HEK293 (cell line): Measurements from ENCODE around the gene RFNG.

Experiments
- EGR2 ChIP-seq: fragments of 450-650 bp; formaldehyde crosslinking; IDR thresholded peaks from 2 replicates; pipeline ENCODE4 v1.5.1; 2016; ENCODE audit warnings: low read depth, missing biosample characterization, missing genetic modification characterization
- IKZF3 ChIP-seq: fragments of 450-650 bp; IDR thresholded peaks from 2 replicates; pipeline ENCODE4 v1.5.0; 2018; ENCODE audit warnings: missing biosample characterization, mild to moderate bottlenecking, missing genetic modification characterization, moderate library complexity
- KLF1 ChIP-seq: fragments of 450-650 bp; formaldehyde crosslinking; IDR thresholded peaks from 2 replicates; pipeline ENCODE4 v1.5.1; 2016; ENCODE audit warnings: missing biosample characterization, missing genetic modification characterization
- MZF1 ChIP-seq: fragments of 450-650 bp; formaldehyde crosslinking; IDR thresholded peaks from 2 replicates; pipeline ENCODE4 v1.5.1; 2017; ENCODE audit warnings: missing biosample characterization, missing genetic modification characterization, borderline replicate concordance
- REPIN1 ChIP-seq: fragments of 450-650 bp; formaldehyde crosslinking; IDR thresholded peaks from 2 replicates; pipeline ENCODE4 v1.5.1; 2017; ENCODE audit warnings: missing biosample characterization, missing genetic modification characterization, low read depth
- YY1 ChIP-seq: fragments of 450-650 bp; formaldehyde crosslinking; IDR thresholded peaks from 2 replicates; pipeline ENCODE4 v1.5.1; 2018; ENCODE audit warnings: missing biosample characterization, missing genetic modification characterization
- ZBTB1 ChIP-seq: fragments of 450-650 bp; formaldehyde crosslinking; IDR thresholded peaks from 2 replicates; pipeline ENCODE4 v1.5.1; 2016; ENCODE audit warnings: missing biosample characterization, missing genetic modification characterization
- ZBTB49 ChIP-seq: fragments of 450-650 bp; formaldehyde crosslinking; IDR thresholded peaks from 2 replicates; pipeline ENCODE4 v1.5.1; 2016; ENCODE audit warnings: missing biosample characterization, missing genetic modification characterization, low read depth
- ZBTB8A ChIP-seq: fragments of 450-650 bp; formaldehyde crosslinking; IDR thresholded peaks from 2 replicates; pipeline ENCODE4 v1.5.1; 2016; ENCODE audit warnings: missing biosample characterization, missing genetic modification characterization
- ZFHX2 ChIP-seq: fragments of 450-650 bp; formaldehyde crosslinking; conservative IDR thresholded peaks from 2 replicates; pipeline ENCODE4 v1.5.1; 2016; ENCODE audit warnings: missing biosample characterization, missing genetic modification characterization
- ZNF10 ChIP-seq: fragments of 450-650 bp; formaldehyde crosslinking; IDR thresholded peaks from 2 replicates; pipeline ENCODE4 v1.5.1; 2017; ENCODE audit warnings: missing biosample characterization, missing genetic modification characterization
- ZNF133 ChIP-seq: fragments of 450-650 bp; formaldehyde crosslinking; IDR thresholded peaks from 2 replicates; pipeline ENCODE4 v1.5.1; 2016; ENCODE audit warnings: missing biosample characterization, missing genetic modification characterization
- ZNF146 ChIP-seq: fragments of 450-650 bp; formaldehyde crosslinking; IDR thresholded peaks from 2 replicates; pipeline ENCODE4 v1.5.1; 2016; ENCODE audit warnings: missing biosample characterization, missing genetic modification characterization
- ZNF157 ChIP-seq: fragments of 450-650 bp; formaldehyde crosslinking; IDR thresholded peaks from 2 replicates; pipeline ENCODE4 v1.5.1; 2016; ENCODE audit warnings: missing biosample characterization, missing genetic modification characterization
- ZNF16 ChIP-seq: fragments of 450-650 bp; formaldehyde crosslinking; IDR thresholded peaks from 2 replicates; pipeline ENCODE4 v1.5.1; 2016; ENCODE audit warnings: low read depth, missing biosample characterization, missing genetic modification characterization
- ZNF174 ChIP-seq: fragments of 450-650 bp; formaldehyde crosslinking; IDR thresholded peaks from 2 replicates; pipeline ENCODE4 v1.5.0; 2017; ENCODE audit warnings: missing biosample characterization, mild to moderate bottlenecking, missing genetic modification characterization
- ZNF175 ChIP-seq: fragments of 450-650 bp; formaldehyde crosslinking; IDR thresholded peaks from 2 replicates; pipeline ENCODE4 v1.5.1; 2016; ENCODE audit warnings: missing biosample characterization, missing genetic modification characterization
- ZNF223 ChIP-seq: fragments of 450-650 bp; formaldehyde crosslinking; IDR thresholded peaks from 2 replicates; pipeline ENCODE4 v1.5.1; 2016; ENCODE audit warnings: missing biosample characterization, missing genetic modification characterization
- ZNF248 ChIP-seq: fragments of 450-650 bp; formaldehyde crosslinking; IDR thresholded peaks from 2 replicates; pipeline ENCODE4 v1.5.1; 2017; ENCODE audit warnings: missing biosample characterization, missing genetic modification characterization
- ZNF350 ChIP-seq: fragments of 450-650 bp; formaldehyde crosslinking; IDR thresholded peaks from 2 replicates; pipeline ENCODE4 v1.5.0; 2017; ENCODE audit warnings: missing biosample characterization, mild to moderate bottlenecking, missing genetic modification characterization
- ZNF426 ChIP-seq: fragments of 450-650 bp; formaldehyde crosslinking; IDR thresholded peaks from 2 replicates; pipeline ENCODE4 v1.5.1; 2017; ENCODE audit warnings: missing biosample characterization, missing genetic modification characterization, mild to moderate bottlenecking, inconsistent platforms, moderate library complexity
- ZNF514 ChIP-seq: fragments of 450-650 bp; formaldehyde crosslinking; IDR thresholded peaks from 2 replicates; pipeline ENCODE4 v1.5.1; 2016; ENCODE audit warnings: missing biosample characterization, missing genetic modification characterization
- ZNF549 ChIP-seq: fragments of 450-650 bp; IDR thresholded peaks from 2 replicates; pipeline ENCODE4 v1.5.1; 2018; ENCODE audit warnings: missing biosample characterization, missing genetic modification characterization, mild to moderate bottlenecking, inconsistent platforms, moderate library complexity
- ZNF585B ChIP-seq: fragments of 450-650 bp; formaldehyde crosslinking; IDR thresholded peaks from 2 replicates; pipeline ENCODE4 v1.5.1; 2016; ENCODE audit warnings: missing biosample characterization, missing genetic modification characterization
- ZNF624 ChIP-seq: fragments of 450-650 bp; formaldehyde crosslinking; IDR thresholded peaks from 2 replicates; pipeline ENCODE4 v1.5.1; 2017; ENCODE audit warnings: missing biosample characterization, missing genetic modification characterization
- ZNF658 ChIP-seq: fragments of 450-650 bp; formaldehyde crosslinking; IDR thresholded peaks from 2 replicates; pipeline ENCODE4; 2016; ENCODE audit warnings: missing biosample characterization, missing genetic modification characterization
- ZNF670 ChIP-seq: fragments of 450-650 bp; formaldehyde crosslinking; IDR thresholded peaks from 2 replicates; pipeline ENCODE4 v1.5.1; 2016; ENCODE audit warnings: missing biosample characterization, missing genetic modification characterization, low read depth
- ZNF701 ChIP-seq: fragments of 450-650 bp; formaldehyde crosslinking; IDR thresholded peaks from 2 replicates; pipeline ENCODE4 v1.5.1; 2016; ENCODE audit warnings: missing biosample characterization, missing genetic modification characterization
- ZNF76 ChIP-seq: fragments of 450-650 bp; formaldehyde crosslinking; IDR thresholded peaks from 2 replicates; pipeline ENCODE4; 2016; ENCODE audit warnings: low read depth, missing biosample characterization, missing genetic modification characterization, borderline replicate concordance
- ZNF776 ChIP-seq: fragments of 450-650 bp; formaldehyde crosslinking; IDR thresholded peaks from 2 replicates; pipeline ENCODE4 v1.5.0; 2017; ENCODE audit warnings: missing biosample characterization, missing genetic modification characterization, borderline replicate concordance
- ZNF785 ChIP-seq: fragments of 450-650 bp; formaldehyde crosslinking; IDR thresholded peaks from 2 replicates; pipeline ENCODE4 v1.5.1; 2016; ENCODE audit warnings: missing biosample characterization, missing genetic modification characterization
- ZXDB ChIP-seq: fragments of 450-650 bp; formaldehyde crosslinking; IDR thresholded peaks from 2 replicates; pipeline ENCODE4 v1.5.1; 2016; ENCODE audit warnings: missing biosample characterization, missing genetic modification characterization
- TF ChIP-seq, protein P1 (sequence below): fragments of 450-650 bp; formaldehyde crosslinking; conservative IDR thresholded peaks from 2 replicates; pipeline ENCODE4 v1.5.1; 2016; ENCODE audit warnings: low read depth, missing biosample characterization, missing genetic modification characterization
- TF ChIP-seq, protein P2 (sequence below): sonication (generic); formaldehyde crosslinking; IDR thresholded peaks from 2 replicates; pipeline ENCODE4 v1.8.1; 2022; ENCODE audit warnings: mild to moderate bottlenecking, moderate library complexity, missing genetic modification reagents
- TF ChIP-seq, protein P3 (sequence below): fragments of 450-650 bp; formaldehyde crosslinking; IDR thresholded peaks from 2 replicates; pipeline ENCODE4 v1.5.1; 2017; ENCODE audit warnings: missing biosample characterization, missing genetic modification characterization

RFNG gene

GRCh38 chr17:82097184-82097918, 45.7 kb upstream of the RFNG start (continued):
- TF ChIP-seq, protein P1, sequence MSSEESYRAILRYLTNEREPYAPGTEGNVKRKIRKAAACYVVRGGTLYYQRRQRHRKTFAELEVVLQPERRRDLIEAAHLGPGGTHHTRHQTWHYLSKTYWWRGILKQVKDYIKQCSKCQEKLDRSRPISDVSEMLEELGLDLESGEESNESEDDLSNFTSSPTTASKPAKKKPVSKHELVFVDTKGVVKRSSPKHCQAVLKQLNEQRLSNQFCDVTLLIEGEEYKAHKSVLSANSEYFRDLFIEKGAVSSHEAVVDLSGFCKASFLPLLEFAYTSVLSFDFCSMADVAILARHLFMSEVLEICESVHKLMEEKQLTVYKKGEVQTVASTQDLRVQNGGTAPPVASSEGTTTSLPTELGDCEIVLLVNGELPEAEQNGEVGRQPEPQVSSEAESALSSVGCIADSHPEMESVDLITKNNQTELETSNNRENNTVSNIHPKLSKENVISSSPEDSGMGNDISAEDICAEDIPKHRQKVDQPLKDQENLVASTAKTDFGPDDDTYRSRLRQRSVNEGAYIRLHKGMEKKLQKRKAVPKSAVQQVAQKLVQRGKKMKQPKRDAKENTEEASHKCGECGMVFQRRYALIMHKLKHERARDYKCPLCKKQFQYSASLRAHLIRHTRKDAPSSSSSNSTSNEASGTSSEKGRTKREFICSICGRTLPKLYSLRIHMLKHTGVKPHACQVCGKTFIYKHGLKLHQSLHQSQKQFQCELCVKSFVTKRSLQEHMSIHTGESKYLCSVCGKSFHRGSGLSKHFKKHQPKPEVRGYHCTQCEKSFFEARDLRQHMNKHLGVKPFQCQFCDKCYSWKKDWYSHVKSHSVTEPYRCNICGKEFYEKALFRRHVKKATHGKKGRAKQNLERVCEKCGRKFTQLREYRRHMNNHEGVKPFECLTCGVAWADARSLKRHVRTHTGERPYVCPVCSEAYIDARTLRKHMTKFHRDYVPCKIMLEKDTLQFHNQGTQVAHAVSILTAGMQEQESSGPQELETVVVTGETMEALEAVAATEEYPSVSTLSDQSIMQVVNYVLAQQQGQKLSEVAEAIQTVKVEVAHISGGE: no peak
- TF ChIP-seq ZNF174 (tag by site-specific recombination) (no peak), ZNF549 (tag by site-specific recombination) (no peak), IKZF3 (no peak), REPIN1 (tag by site-specific recombination) (no peak), ZFHX2 (tag by site-specific recombination) (peak; percentile 86), ZBTB1 (tag by site-specific recombination) (no peak), ZNF133 (tag by site-specific recombination) (no peak), ZNF146 (tag by site-specific recombination) (no peak), ZNF426 (no peak), MZF1 (no peak), ZBTB49 (no peak), ZNF670 (tag by site-specific recombination) (no peak), ZNF785 (no peak), ZNF350 (tag by site-specific recombination) (no peak), ZNF175 (tag by site-specific recombination) (no peak), ZNF223 (tag by site-specific recombination) (no peak), ZNF701 (tag by site-specific recombination) (no peak), KLF1 (tag by site-specific recombination) (no peak; the same call in 1 of the 2 replicates), YY1 (tag by site-specific recombination) (no peak; the same call in 1 of the 2 replicates), EGR2 (tag by site-specific recombination) (peak; percentile 72; the same call in 1 of the 2 replicates), ZNF10 (tag by site-specific recombination) (no peak), ZXDB (tag by site-specific recombination) (no peak), ZNF776 (tag by site-specific recombination) (no peak), ZNF585B (tag by site-specific recombination) (no peak), ZNF16 (tag by site-specific recombination) (no peak), ZBTB8A (tag by site-specific recombination) (0 out of 2 replicates have a peak, but pooled peaks have one; percentile 52), ZNF157 (no peak), ZNF248 (no peak), ZNF658 (tag by site-specific recombination) (no peak), ZNF514 (no peak), ZNF624 (no peak), ZNF76 (peak; percentile 37; the same call in 1 of the 2 replicates)
- TF ChIP-seq, protein P2, sequence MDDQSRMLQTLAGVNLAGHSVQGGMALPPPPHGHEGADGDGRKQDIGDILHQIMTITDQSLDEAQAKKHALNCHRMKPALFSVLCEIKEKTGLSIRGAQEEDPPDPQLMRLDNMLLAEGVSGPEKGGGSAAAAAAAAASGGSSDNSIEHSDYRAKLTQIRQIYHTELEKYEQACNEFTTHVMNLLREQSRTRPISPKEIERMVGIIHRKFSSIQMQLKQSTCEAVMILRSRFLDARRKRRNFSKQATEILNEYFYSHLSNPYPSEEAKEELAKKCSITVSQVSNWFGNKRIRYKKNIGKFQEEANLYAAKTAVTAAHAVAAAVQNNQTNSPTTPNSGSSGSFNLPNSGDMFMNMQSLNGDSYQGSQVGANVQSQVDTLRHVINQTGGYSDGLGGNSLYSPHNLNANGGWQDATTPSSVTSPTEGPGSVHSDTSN: no peak; the same call in 1 of the 2 replicates
- TF ChIP-seq, protein P3, sequence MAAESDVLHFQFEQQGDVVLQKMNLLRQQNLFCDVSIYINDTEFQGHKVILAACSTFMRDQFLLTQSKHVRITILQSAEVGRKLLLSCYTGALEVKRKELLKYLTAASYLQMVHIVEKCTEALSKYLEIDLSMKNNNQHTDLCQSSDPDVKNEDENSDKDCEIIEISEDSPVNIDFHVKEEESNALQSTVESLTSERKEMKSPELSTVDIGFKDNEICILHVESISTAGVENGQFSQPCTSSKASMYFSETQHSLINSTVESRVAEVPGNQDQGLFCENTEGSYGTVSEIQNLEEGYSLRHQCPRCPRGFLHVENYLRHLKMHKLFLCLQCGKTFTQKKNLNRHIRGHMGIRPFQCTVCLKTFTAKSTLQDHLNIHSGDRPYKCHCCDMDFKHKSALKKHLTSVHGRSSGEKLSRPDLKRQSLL: no peak
